ENCODE data around the gene UTP14A. TPM values are rescaled to one million over a fixed set of nuclear protein-coding genes. Genes with fewer than 3 reads are reported as not detected.

Gene UTP14A
- polyA plus RNA-seq, 2 donors = 8.3 to 14.1 TPM

DNA sequence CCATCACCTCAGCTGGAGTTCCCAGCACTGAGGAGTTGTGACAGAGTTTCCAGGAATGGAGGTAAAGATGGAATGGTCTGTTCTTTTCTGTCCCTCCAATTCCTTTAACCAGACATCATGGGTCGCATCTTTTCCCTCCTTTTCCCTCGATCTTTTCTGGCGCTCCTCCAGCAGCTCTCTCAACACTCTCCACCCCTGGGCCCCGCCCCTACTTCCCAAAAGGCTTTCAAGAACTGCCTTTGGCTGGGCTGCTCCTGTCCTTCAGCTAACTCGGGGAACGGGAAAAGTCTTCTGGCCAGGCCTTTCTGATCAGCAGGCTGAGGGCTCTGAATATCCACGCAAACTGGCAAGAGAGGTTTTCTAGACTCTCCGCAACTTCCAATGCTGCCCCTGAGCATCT is 34.0 kb downstream of the UTP14A start:
- Histone ChIP-seq H3K4me3 (ENCODE audit: low read depth in 1 of 2, low read length in 2 of 2) (no peak overlapping the region), H3K4me1 (ENCODE audit: control insufficient read depth in 2 of 2, insufficient read depth in 2 of 2, low read length in 1 of 2) (no peaks in the 10 kb centered on the region), H3K36me3 (ENCODE audit: control insufficient read depth in 2 of 2, insufficient read depth in 2 of 2, low read length in 1 of 2) (no peaks in the 10 kb centered on the region), H3K9me3 (ENCODE audit: control insufficient read depth in 2 of 2, insufficient read depth in 1 of 2, low read depth in 1 of 2, low read length in 1 of 2) (no peaks in the 10 kb centered on the region), H3K27me3 (ENCODE audit: control insufficient read depth in 1 of 2, insufficient read depth in 2 of 2, low read length in 2 of 2) (no peaks in the 10 kb centered on the region), H3K27ac (ENCODE audit: low read depth in 2 of 2, low read length in 1 of 2) (no peak overlapping the region)
- 38 to 43% methylated on average over 8 of the region's 8 CpGs for WGBS, 2 donors

DNA sequence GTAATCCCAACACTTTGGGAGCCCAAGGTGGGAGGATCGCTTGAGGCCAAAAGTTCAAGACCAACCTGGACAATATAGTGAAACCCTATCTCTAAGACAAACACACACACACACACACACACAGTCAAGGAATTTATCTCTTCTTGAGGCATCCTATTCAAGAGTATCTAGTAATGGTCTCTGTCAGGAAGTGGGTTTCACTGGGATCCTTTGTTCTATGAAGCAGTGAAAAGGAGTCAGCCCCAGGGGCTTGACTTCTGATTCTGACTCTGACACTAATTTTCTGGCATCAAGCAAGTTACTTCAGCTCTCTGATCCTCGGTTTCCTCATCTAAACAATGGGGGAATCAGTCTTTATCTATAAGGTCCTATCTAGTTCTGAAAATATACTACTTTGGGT is 34.8 kb downstream of the UTP14A start:
- 78 to 86% methylated on average over 2 of the region's 2 CpGs for WGBS, 2 donors
- no peaks in the 10 kb centered on the region for H3K36me3 ChIP-seq (ENCODE audit: control insufficient read depth in 2 of 2, insufficient read depth in 2 of 2, low read length in 1 of 2)
- no peak overlapping the region for H3K27ac ChIP-seq (ENCODE audit: low read depth in 2 of 2, low read length in 1 of 2)
- no peaks in the 10 kb centered on the region for H3K4me1 ChIP-seq (ENCODE audit: control insufficient read depth in 2 of 2, insufficient read depth in 2 of 2, low read length in 1 of 2)
- H3K9me3 ChIP-seq (ENCODE audit: control insufficient read depth in 2 of 2, insufficient read depth in 1 of 2, low read depth in 1 of 2, low read length in 1 of 2) = no peaks in the 10 kb centered on the region
- H3K4me3 ChIP-seq (ENCODE audit: low read depth in 1 of 2, low read length in 2 of 2) = no peak overlapping the region
- no peaks in the 10 kb centered on the region for H3K27me3 ChIP-seq (ENCODE audit: control insufficient read depth in 1 of 2, insufficient read depth in 2 of 2, low read length in 2 of 2)

DNA sequence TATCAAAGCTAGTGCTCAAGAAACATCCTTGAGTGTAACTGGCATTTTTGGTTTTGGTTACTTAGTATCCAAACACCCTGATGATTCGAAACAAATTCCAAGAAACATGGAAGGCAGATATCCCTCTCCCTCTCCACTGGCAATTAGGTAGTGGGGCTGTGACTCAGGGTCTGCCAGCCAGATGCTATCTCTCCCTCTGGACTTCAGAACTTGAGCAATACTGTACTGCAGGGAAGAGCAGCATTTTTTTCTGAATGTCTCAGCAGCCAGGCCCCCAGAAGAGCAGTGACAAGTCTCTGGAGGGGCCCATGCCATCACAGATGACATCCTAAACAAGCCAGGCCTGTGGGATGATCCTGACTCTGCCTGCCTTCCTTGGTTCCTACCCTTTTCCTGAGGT is 39.2 kb downstream of the UTP14A start:
- no peaks in the 10 kb centered on the region for H3K4me1 ChIP-seq (ENCODE audit: control insufficient read depth in 2 of 2, insufficient read depth in 2 of 2, low read length in 1 of 2)
- WGBS, 2 donors = 78 to 88% methylated on average over 1 of the region's 1 CpG
- no peak overlapping the region for H3K4me3 ChIP-seq (ENCODE audit: low read depth in 1 of 2, low read length in 2 of 2)
- no peak overlapping the region for H3K27ac ChIP-seq (ENCODE audit: low read depth in 2 of 2, low read length in 1 of 2)
- no peaks in the 10 kb centered on the region for H3K36me3 ChIP-seq (ENCODE audit: control insufficient read depth in 2 of 2, insufficient read depth in 2 of 2, low read length in 1 of 2)
- no peaks in the 10 kb centered on the region for H3K27me3 ChIP-seq (ENCODE audit: control insufficient read depth in 1 of 2, insufficient read depth in 2 of 2, low read length in 2 of 2)
- no peaks in the 10 kb centered on the region for H3K9me3 ChIP-seq (ENCODE audit: control insufficient read depth in 2 of 2, insufficient read depth in 1 of 2, low read depth in 1 of 2, low read length in 1 of 2)

DNA sequence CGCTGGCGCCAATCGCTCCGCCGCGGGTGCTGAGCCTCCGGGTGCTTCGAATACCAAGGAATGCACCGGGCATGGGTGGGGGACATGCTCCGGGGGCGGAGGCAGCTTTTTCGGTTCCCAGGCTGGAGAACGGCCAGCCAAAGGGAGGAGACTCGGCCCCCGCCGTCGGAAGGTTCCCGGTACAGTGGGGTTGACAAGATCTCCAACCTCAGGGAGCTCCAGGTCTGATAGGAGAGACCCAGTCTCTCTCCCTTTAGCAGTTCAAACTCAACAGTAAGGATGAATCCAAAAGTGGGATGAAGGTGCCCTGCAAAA is 47.3 kb downstream of the UTP14A start:
- no peak overlapping the region for H3K27ac ChIP-seq (ENCODE audit: low read depth in 2 of 2, low read length in 1 of 2)
- H3K36me3 ChIP-seq (ENCODE audit: control insufficient read depth in 2 of 2, insufficient read depth in 2 of 2, low read length in 1 of 2) = no peaks in the 10 kb centered on the region
- no peak overlapping the region for H3K4me3 ChIP-seq (ENCODE audit: low read depth in 1 of 2, low read length in 2 of 2)
- H3K9me3 ChIP-seq (ENCODE audit: control insufficient read depth in 2 of 2, insufficient read depth in 1 of 2, low read depth in 1 of 2, low read length in 1 of 2) = no peaks in the 10 kb centered on the region
- H3K4me1 ChIP-seq (ENCODE audit: control insufficient read depth in 2 of 2, insufficient read depth in 2 of 2, low read length in 1 of 2) = peaks cover 0 to 5% of the 10 kb centered on the region in 2 donors
- no peaks in the 10 kb centered on the region for H3K27me3 ChIP-seq (ENCODE audit: control insufficient read depth in 1 of 2, insufficient read depth in 2 of 2, low read length in 2 of 2)
- 5 to 25% methylated on average over 18 of the region's 18 CpGs for WGBS, 2 donors

DNA sequence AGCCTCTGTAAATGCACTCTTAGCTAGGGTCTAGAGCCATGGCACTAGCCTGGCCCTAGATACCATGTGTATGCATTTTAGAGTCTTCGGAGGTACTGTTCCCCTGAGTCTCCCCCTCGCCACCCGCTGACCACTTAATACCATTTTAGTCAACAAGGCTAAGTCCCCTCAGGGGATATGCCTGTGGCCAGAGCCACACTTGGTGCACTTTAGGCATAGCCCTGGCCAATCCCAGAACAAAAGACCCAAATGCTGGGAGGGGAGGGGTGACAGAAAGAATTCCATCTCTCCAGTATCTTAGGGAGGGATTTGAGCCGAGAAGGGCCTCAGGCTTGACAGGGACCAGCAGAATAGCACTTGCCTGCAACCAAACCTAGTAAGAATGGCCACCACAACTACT is 47.9 kb downstream of the UTP14A start:
- Histone ChIP-seq H3K36me3 (ENCODE audit: control insufficient read depth in 2 of 2, insufficient read depth in 2 of 2, low read length in 1 of 2) (no peaks in the 10 kb centered on the region), H3K9me3 (ENCODE audit: control insufficient read depth in 2 of 2, insufficient read depth in 1 of 2, low read depth in 1 of 2, low read length in 1 of 2) (no peaks in the 10 kb centered on the region), H3K4me1 (ENCODE audit: control insufficient read depth in 2 of 2, insufficient read depth in 2 of 2, low read length in 1 of 2) (peaks cover 0 to 5% of the 10 kb centered on the region in 2 donors), H3K27ac (ENCODE audit: low read depth in 2 of 2, low read length in 1 of 2) (no peak overlapping the region), H3K27me3 (ENCODE audit: control insufficient read depth in 1 of 2, insufficient read depth in 2 of 2, low read length in 2 of 2) (no peaks in the 10 kb centered on the region), H3K4me3 (ENCODE audit: low read depth in 1 of 2, low read length in 2 of 2) (no peak overlapping the region)
- WGBS, 2 donors = 94 to 97% methylated on average over 4 of the region's 4 CpGs

DNA sequence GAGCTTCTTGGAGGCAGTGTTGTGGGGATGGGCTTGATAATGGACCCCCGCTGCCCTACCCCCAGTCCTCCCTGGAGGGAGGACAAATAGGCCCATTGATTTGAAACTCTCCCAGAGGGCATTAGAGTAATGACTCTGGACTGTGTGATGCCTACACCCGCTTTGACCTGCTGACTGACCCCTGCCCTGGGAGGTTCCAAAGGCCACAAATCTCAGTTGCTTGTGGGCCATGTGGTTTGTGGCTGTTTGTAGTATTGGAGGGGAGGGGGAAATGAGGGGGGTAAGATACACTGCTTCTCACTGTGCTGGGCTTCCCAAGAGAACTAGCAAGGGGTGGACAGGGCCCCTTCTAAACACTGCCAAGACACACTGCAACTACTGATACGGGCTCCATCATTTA is 48.8 kb downstream of the UTP14A start:
- Histone ChIP-seq H3K27ac (ENCODE audit: low read depth in 2 of 2, low read length in 1 of 2) (no peak overlapping the region), H3K4me3 (ENCODE audit: low read depth in 1 of 2, low read length in 2 of 2) (no peak overlapping the region), H3K9me3 (ENCODE audit: control insufficient read depth in 2 of 2, insufficient read depth in 1 of 2, low read depth in 1 of 2, low read length in 1 of 2) (peaks cover 0 to 2% of the 10 kb centered on the region in 2 donors), H3K36me3 (ENCODE audit: control insufficient read depth in 2 of 2, insufficient read depth in 2 of 2, low read length in 1 of 2) (no peaks in the 10 kb centered on the region), H3K27me3 (ENCODE audit: control insufficient read depth in 1 of 2, insufficient read depth in 2 of 2, low read length in 2 of 2) (no peaks in the 10 kb centered on the region), H3K4me1 (ENCODE audit: control insufficient read depth in 2 of 2, insufficient read depth in 2 of 2, low read length in 1 of 2) (peaks cover 4 to 5% of the 10 kb centered on the region in 2 donors)
- WGBS, 2 donors = 57 to 84% methylated on average over 3 of the region's 3 CpGs

DNA sequence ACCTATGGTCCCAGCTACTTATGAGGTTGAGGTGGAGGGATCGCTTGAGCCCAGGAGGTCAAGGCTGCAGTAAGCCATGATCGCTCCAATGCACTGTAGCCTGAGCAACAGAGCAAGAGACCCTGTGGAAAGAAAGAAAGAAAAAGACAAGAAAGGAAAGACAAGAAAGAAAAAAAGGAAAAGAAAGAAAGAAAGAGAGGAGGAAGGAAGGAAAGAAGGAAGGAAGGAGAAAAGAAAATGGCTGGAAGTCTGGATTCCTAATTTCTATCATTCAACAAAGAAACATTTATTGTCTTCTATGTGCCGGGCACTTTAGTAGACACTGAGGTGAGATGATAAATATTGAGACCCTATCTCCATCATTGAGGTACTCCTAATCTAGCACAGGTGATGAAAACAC is 49.7 kb downstream of the UTP14A start:
- H3K27ac ChIP-seq (ENCODE audit: low read depth in 2 of 2, low read length in 1 of 2) = no peak overlapping the region
- WGBS, 2 donors = 94 to 98% methylated on average over 3 of the region's 3 CpGs

DNA sequence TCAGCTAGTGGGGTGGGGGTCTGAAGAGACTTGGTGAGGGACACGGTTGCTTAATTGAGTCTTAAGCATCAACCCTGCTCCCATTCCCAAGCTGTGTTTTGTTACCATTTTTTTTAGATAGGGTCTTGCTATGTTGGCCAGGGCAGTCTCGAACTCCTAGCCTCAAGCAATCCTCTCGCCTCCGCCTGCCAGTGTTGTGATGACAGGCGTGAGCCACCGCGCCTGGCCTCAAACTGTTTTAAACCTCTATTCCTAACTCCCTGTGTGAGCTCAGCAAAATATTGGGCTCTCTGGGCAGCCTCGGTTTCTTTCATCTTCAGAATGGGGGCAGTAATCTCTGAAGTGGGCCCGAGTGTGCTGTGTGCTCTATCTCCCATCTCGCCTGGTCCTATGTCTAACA is 50.2 kb downstream of the UTP14A start:
- Histone ChIP-seq H3K4me1 (ENCODE audit: control insufficient read depth in 2 of 2, insufficient read depth in 2 of 2, low read length in 1 of 2) (peaks cover 4 to 5% of the 10 kb centered on the region in 2 donors), H3K36me3 (ENCODE audit: control insufficient read depth in 2 of 2, insufficient read depth in 2 of 2, low read length in 1 of 2) (no peaks in the 10 kb centered on the region), H3K4me3 (ENCODE audit: low read depth in 1 of 2, low read length in 2 of 2) (no peak overlapping the region), H3K27ac (ENCODE audit: low read depth in 2 of 2, low read length in 1 of 2) (no peak overlapping the region), H3K9me3 (ENCODE audit: control insufficient read depth in 2 of 2, insufficient read depth in 1 of 2, low read depth in 1 of 2, low read length in 1 of 2) (peaks cover 0 to 2% of the 10 kb centered on the region in 2 donors), H3K27me3 (ENCODE audit: control insufficient read depth in 1 of 2, insufficient read depth in 2 of 2, low read length in 2 of 2) (no peaks in the 10 kb centered on the region)
- 88% methylated on average over 10 of the region's 10 CpGs for WGBS, 2 donors

More for the DNA sequence above, 49.7 kb downstream of the UTP14A start:
- Histone ChIP-seq H3K27me3 (ENCODE audit: control insufficient read depth in 1 of 2, insufficient read depth in 2 of 2, low read length in 2 of 2) (no peaks in the 10 kb centered on the region), H3K4me3 (ENCODE audit: low read depth in 1 of 2, low read length in 2 of 2) (no peak overlapping the region), H3K9me3 (ENCODE audit: control insufficient read depth in 2 of 2, insufficient read depth in 1 of 2, low read depth in 1 of 2, low read length in 1 of 2) (peaks cover 0 to 2% of the 10 kb centered on the region in 2 donors), H3K4me1 (ENCODE audit: control insufficient read depth in 2 of 2, insufficient read depth in 2 of 2, low read length in 1 of 2) (peaks cover 4 to 5% of the 10 kb centered on the region in 2 donors), H3K36me3 (ENCODE audit: control insufficient read depth in 2 of 2, insufficient read depth in 2 of 2, low read length in 1 of 2) (no peaks in the 10 kb centered on the region)

DNA sequence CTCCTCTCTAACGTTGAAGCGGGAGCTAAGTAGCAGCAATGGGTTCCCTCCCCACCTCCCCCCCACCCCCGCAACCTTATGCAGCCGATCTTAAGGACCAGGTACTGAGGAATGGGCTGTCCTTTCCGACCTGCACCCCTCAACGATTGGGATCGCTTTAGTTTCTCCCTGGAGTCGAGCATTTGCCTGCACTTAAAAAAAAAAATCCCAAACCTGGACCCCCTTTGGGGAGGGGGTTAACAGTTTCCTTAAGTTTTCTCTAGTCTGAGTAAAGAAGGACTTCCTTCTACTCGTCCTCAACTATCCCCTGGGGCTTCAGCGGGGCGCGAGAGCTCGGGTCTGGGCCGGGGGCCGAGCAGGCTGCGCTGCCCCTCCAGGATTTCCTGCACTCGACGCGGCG is 50.8 kb downstream of the UTP14A start:
- WGBS, 2 donors = 17 to 45% methylated on average over 20 of the region's 20 CpGs
- H3K27ac ChIP-seq (ENCODE audit: low read depth in 2 of 2, low read length in 1 of 2) = peak overlapping the region in 1 of 2 donors; percentile 15

DNA sequence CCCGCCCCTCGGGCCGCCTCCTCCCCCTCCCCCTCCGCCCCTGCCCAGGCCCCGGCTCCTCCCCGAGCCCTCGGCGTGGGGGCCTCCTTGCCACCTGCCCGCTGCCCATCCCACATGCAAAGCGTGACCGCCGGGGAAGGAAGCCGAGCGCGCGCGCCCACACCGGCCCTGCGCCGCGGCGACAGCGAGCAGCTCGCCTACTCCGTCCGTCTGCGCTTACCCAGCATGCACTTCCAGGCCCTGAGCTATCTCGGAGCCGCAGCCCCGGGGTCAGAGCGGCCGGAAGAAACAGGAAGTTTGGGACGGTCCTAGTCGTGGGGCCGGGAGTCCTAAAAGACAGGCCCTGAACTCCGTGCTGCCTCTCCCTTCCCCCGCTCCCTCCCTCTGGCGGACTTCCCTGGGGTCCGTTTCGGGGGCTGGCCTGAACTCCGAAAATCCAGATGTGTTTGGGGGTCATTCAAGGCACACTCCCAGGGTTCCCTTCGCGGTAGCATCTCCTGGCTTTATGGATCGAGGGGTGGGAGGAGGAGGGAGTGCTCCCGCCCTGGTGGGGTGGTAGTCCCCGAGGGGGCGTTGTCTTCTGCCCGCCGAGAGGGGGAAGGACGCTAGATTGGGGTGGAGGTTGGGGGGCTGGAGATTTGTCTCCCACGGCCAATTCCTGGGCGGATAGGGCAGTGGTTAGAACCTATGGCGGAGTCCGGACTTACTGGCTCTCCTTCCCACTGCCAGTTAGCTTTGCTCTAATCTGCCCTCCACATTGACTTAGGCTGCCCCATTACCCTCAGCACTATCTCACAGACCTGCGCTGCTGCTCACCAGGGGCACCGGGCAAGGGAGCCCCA is 51.5 kb downstream of the UTP14A start:
- peaks cover 0 to 2% of the 10 kb centered on the region in 2 donors for H3K9me3 ChIP-seq (ENCODE audit: control insufficient read depth in 2 of 2, insufficient read depth in 1 of 2, low read depth in 1 of 2, low read length in 1 of 2)
- H3K27me3 ChIP-seq (ENCODE audit: control insufficient read depth in 1 of 2, insufficient read depth in 2 of 2, low read length in 2 of 2) = no peaks in the 10 kb centered on the region
- 12 to 34% methylated on average over 43 to 56 of the region's 56 CpGs for WGBS, 2 donors
- H3K36me3 ChIP-seq (ENCODE audit: control insufficient read depth in 2 of 2, insufficient read depth in 2 of 2, low read length in 1 of 2) = no peaks in the 10 kb centered on the region
- peaks cover 5 to 6% of the 10 kb centered on the region in 2 donors for H3K4me1 ChIP-seq (ENCODE audit: control insufficient read depth in 2 of 2, insufficient read depth in 2 of 2, low read length in 1 of 2)
- peak overlapping the region; percentile 2 to 47 for H3K27ac ChIP-seq (ENCODE audit: low read depth in 2 of 2, low read length in 1 of 2)
- H3K4me3 ChIP-seq (ENCODE audit: low read depth in 1 of 2, low read length in 2 of 2) = peak overlapping the region; percentile 21 to 33

More for the DNA sequence above, 50.8 kb downstream of the UTP14A start:
- Histone ChIP-seq H3K4me1 (ENCODE audit: control insufficient read depth in 2 of 2, insufficient read depth in 2 of 2, low read length in 1 of 2) (peaks cover 5% of the 10 kb centered on the region in 2 donors), H3K4me3 (ENCODE audit: low read depth in 1 of 2, low read length in 2 of 2) (peak overlapping the region in 1 of 2 donors; percentile 21), H3K27me3 (ENCODE audit: control insufficient read depth in 1 of 2, insufficient read depth in 2 of 2, low read length in 2 of 2) (no peaks in the 10 kb centered on the region), H3K36me3 (ENCODE audit: control insufficient read depth in 2 of 2, insufficient read depth in 2 of 2, low read length in 1 of 2) (no peaks in the 10 kb centered on the region), H3K9me3 (ENCODE audit: control insufficient read depth in 2 of 2, insufficient read depth in 1 of 2, low read depth in 1 of 2, low read length in 1 of 2) (peaks cover 0 to 2% of the 10 kb centered on the region in 2 donors)

Data from esophagus (tissue), 2 donors.